GM19099 (cell line): Measurements from ENCODE around the gene ZNF468.

Experiments
- POLR2A ChIP-seq: IDR thresholded peaks from 3 replicates; pipeline ENCODE4 v1.6.1; 2011; ENCODE audit warnings: low read depth; ENCODE audit not compliant: insufficient read length; ENCODE audit errors: extremely low read depth

Gene ZNF468

DNA sequence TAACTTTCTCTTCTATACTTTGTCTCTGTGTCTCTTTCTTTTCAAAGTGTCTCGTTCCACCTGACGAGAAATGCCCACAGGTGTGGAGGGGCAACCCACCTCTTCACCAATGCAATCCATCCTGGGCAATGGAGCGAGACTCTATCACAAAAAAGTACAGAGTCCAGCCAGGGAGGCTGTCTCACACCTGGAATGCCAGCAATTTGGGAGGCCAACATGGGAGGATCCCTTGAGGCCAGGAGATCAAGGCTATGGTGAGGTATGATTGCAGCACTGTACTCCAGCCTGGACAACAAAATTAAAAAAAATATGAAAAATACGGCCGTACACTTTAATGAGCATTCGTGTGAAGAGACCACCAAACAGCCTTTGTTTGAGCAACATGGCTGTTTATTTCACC, 68.0 kb downstream of the ZNF468 start:
- TF ChIP-seq POLR2A, result no peak
